Panc1 (cell line): ENCODE measurements around the gene PLCB4.

ENCODE experiments used
- REST ChIP-seq, 2 experiments: IDR thresholded peaks; 2 replicates each; pipeline ENCODE4 v1.6.1; 2011 to 2012; ENCODE audit warnings: low read depth in 2 of 2, control low read depth in 1 of 2, low read length in 1 of 2, mild to moderate bottlenecking in 1 of 2, moderate library complexity in 1 of 2; ENCODE audit not compliant: insufficient read depth in 1 of 2
- SIN3A ChIP-seq: IDR thresholded peaks from 2 replicates; pipeline ENCODE4 v1.6.1; 2012; ENCODE audit warnings: low read depth, mild to moderate bottlenecking, low read length, moderate library complexity, borderline replicate concordance; ENCODE audit not compliant: insufficient read depth
- TF ChIP-seq, protein P1 (sequence below): fragments of 450-650 bp; IDR thresholded peaks from 2 replicates; pipeline ENCODE4 v1.5.1; 2017; ENCODE audit warnings: mild to moderate bottlenecking

GRCh38 chr20:9331707-9332435 is 263.0 kb downstream of the PLCB4 start:
- TF ChIP-seq REST (IDR thresholded peaks at IDR 0.05; ENCODE audit: insufficient read depth in 1 of 2, low read depth in 2 of 2, low read length in 1 of 2) (no peak), SIN3A (no peak)
- TF ChIP-seq, protein P1, sequence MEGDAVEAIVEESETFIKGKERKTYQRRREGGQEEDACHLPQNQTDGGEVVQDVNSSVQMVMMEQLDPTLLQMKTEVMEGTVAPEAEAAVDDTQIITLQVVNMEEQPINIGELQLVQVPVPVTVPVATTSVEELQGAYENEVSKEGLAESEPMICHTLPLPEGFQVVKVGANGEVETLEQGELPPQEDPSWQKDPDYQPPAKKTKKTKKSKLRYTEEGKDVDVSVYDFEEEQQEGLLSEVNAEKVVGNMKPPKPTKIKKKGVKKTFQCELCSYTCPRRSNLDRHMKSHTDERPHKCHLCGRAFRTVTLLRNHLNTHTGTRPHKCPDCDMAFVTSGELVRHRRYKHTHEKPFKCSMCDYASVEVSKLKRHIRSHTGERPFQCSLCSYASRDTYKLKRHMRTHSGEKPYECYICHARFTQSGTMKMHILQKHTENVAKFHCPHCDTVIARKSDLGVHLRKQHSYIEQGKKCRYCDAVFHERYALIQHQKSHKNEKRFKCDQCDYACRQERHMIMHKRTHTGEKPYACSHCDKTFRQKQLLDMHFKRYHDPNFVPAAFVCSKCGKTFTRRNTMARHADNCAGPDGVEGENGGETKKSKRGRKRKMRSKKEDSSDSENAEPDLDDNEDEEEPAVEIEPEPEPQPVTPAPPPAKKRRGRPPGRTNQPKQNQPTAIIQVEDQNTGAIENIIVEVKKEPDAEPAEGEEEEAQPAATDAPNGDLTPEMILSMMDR, result no peak
